OCI-LY1 (cell line): ENCODE data around the gene KAT6B.

Experiments used
- H2AFZ ChIP-seq: fragments of 200-600 bp; sonication (generic), shearing (Covaris generic); 2 replicates; pipeline ENCODE4 v1.6.0; 2014; ENCODE audit warnings: antibody characterized with exemption, mild to moderate bottlenecking, low read length
- H3F3A ChIP-seq: fragments of 200-600 bp; sonication (generic), shearing (Covaris generic); 2 replicates; pipeline ENCODE4 v1.6.0; 2014; ENCODE audit warnings: mild to moderate bottlenecking, antibody characterized with exemption, low read length, moderate library complexity; ENCODE audit not compliant: insufficient read depth
- H3K27ac ChIP-seq: fragments of 200-600 bp; sonication (generic); 2 replicates; pipeline ENCODE4 v1.5.1; 2014; ENCODE audit warnings: low read length, mixed run types, mild to moderate bottlenecking, low read depth; ENCODE audit not compliant: poor library complexity, severe bottlenecking
- H3K27me3 ChIP-seq: fragments of 200-600 bp; sonication (generic); 2 replicates; pipeline ENCODE4 v1.6.0; 2014; ENCODE audit warnings: antibody characterized with exemption, mild to moderate bottlenecking, low read length, moderate library complexity; ENCODE audit not compliant: insufficient read depth
- H3K36me3 ChIP-seq: fragments of 200-600 bp; sonication (generic); 2 replicates; pipeline ENCODE4 v1.6.1; 2014; ENCODE audit warnings: mild to moderate bottlenecking, antibody characterized with exemption, low read length, moderate library complexity, mixed read lengths; ENCODE audit not compliant: insufficient read depth
- H3K4me1 ChIP-seq: fragments of 200-600 bp; sonication (generic); 2 replicates; pipeline ENCODE4 v1.5.1; 2014; ENCODE audit warnings: mild to moderate bottlenecking, low read length, moderate library complexity; ENCODE audit not compliant: insufficient read depth, severe bottlenecking
- H3K4me2 ChIP-seq: fragments of 200-600 bp; sonication (generic), shearing (Covaris generic); 2 replicates; pipeline ENCODE4 v1.6.1; 2014; ENCODE audit warnings: low read length
- H3K4me3 ChIP-seq: fragments of 200-600 bp; sonication (generic); 2 replicates; pipeline ENCODE4 v1.5.1; 2014; ENCODE audit warnings: low read length, low read depth, mild to moderate bottlenecking, mixed read lengths; ENCODE audit not compliant: poor library complexity, severe bottlenecking
- H3K79me2 ChIP-seq: fragments of 200-600 bp; shearing (Covaris generic); 2 replicates; pipeline ENCODE4 v1.6.1; 2016; ENCODE audit warnings: mixed run types, low read length, mixed read lengths; ENCODE audit not compliant: insufficient read depth
- H3K9ac ChIP-seq: fragments of 200-600 bp; sonication (generic), shearing (Covaris generic); 2 replicates; pipeline ENCODE4 v1.6.1; 2014; ENCODE audit warnings: mild to moderate bottlenecking, low read length, mixed read lengths
- H3K9me2 ChIP-seq: fragments of 200-600 bp; sonication (generic), shearing (Covaris generic); 2 replicates; pipeline ENCODE4 v1.6.1; 2014; ENCODE audit warnings: low read depth, mild to moderate bottlenecking, low read length, mixed read lengths
- H3K9me3 ChIP-seq: fragments of 200-600 bp; shearing (Covaris generic); 2 replicates; pipeline ENCODE4 v1.6.1; 2014; ENCODE audit warnings: low read length, mixed read lengths
- H4K20me1 ChIP-seq: fragments of 200-600 bp; sonication (generic), shearing (Covaris generic); 2 replicates; pipeline ENCODE4 v1.6.0; 2016; ENCODE audit warnings: mild to moderate bottlenecking, low read length; ENCODE audit not compliant: insufficient read depth
- CTCF ChIP-seq: fragments of 200-600 bp; sonication (generic), shearing (Covaris generic); IDR thresholded peaks from 2 replicates; pipeline ENCODE4 v1.5.1; 2017; ENCODE audit warnings: mild to moderate bottlenecking, antibody characterized with exemption, low read length, moderate library complexity, mixed read lengths
- EZH2 ChIP-seq: fragments of 200-600 bp; sonication (generic), shearing (Covaris generic); IDR thresholded peaks from 2 replicates; pipeline ENCODE4 v1.8.0; 2017; ENCODE audit warnings: borderline replicate concordance, mixed run types, mild to moderate bottlenecking, antibody characterized with exemption, low read length, moderate library complexity, mixed read lengths

The KAT6B gene

GRCh38 chr10:74799721-74800221 lies 26.6 kb upstream of the KAT6B start:
- TF ChIP-seq EZH2 = no peak
- TF ChIP-seq CTCF = no peak
- H4K20me1 ChIP-seq = no peaks in the 10 kb centered on the region
- no peaks in the 10 kb centered on the region; the same call in 1 of the 2 replicates for H3K9me3 ChIP-seq
- no peaks in the 10 kb centered on the region for H3K36me3 ChIP-seq
- no peak overlapping the region for H3K9ac ChIP-seq
- H3F3A ChIP-seq = peaks cover 5% of the 10 kb centered on the region; the same call in 1 of the 2 replicates
- no peak overlapping the region for H3K4me3 ChIP-seq
- H3K9me2 ChIP-seq = no peaks in the 10 kb centered on the region
- peaks cover 27% of the 10 kb centered on the region for H3K4me1 ChIP-seq
- no peak overlapping the region for H2AFZ ChIP-seq
- H3K27ac ChIP-seq = no peak overlapping the region
- no peak overlapping the region for H3K4me2 ChIP-seq
- H3K27me3 ChIP-seq = no peaks in the 10 kb centered on the region
- no peaks in the 10 kb centered on the region for H3K79me2 ChIP-seq

DNA sequence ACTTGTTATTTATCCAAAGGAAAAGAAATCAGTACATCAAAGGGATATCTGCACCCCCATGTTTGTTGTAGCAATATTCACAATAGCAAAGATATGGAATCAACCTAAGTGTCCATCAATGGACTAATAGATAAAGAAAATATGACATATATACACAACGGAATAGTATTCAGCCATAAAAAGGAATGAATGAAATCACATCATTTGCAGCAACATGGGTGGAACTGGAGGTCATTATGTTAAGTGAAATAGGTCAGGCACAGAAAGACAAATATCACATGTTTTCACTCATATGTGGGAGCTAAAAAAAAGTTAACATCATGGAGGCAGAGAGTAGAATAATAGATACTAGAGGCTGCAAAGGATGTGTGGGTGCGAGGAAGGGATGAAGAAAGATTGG lies 25.0 kb upstream of the KAT6B start:
- H3K4me1 ChIP-seq = peaks cover 14% of the 10 kb centered on the region
- no peaks in the 10 kb centered on the region for H3K9me2 ChIP-seq
- no peaks in the 10 kb centered on the region for H4K20me1 ChIP-seq
- no peaks in the 10 kb centered on the region; the same call in 1 of the 2 replicates for H3K9me3 ChIP-seq
- H3K27ac ChIP-seq = no peak overlapping the region
- peaks cover 3% of the 10 kb centered on the region; the same call in 1 of the 2 replicates for H3F3A ChIP-seq
- H3K4me2 ChIP-seq = no peak overlapping the region
- TF ChIP-seq EZH2 (no peak), CTCF (no peak)
- H3K4me3 ChIP-seq = no peak overlapping the region
- H3K9ac ChIP-seq = no peak overlapping the region
- H3K36me3 ChIP-seq = no peaks in the 10 kb centered on the region
- no peaks in the 10 kb centered on the region for H3K27me3 ChIP-seq
- H2AFZ ChIP-seq = no peak overlapping the region
- no peaks in the 10 kb centered on the region for H3K79me2 ChIP-seq

- H3K27ac ChIP-seq = no peak overlapping the region
- no peak overlapping the region for H3K9ac ChIP-seq
- H3K36me3 ChIP-seq = no peaks in the 10 kb centered on the region
- H3K4me3 ChIP-seq = no peak overlapping the region
- no peak for TF ChIP-seq EZH2
- TF ChIP-seq CTCF = no peak
- no peaks in the 10 kb centered on the region for H3K9me2 ChIP-seq
- H3K9me3 ChIP-seq = no peaks in the 10 kb centered on the region
- no peaks in the 10 kb centered on the region for H3F3A ChIP-seq
- H4K20me1 ChIP-seq = no peaks in the 10 kb centered on the region
- H2AFZ ChIP-seq = no peak overlapping the region
- no peaks in the 10 kb centered on the region for H3K27me3 ChIP-seq
- H3K4me2 ChIP-seq = no peak overlapping the region
- H3K4me1 ChIP-seq = no peaks in the 10 kb centered on the region
- no peaks in the 10 kb centered on the region for H3K79me2 ChIP-seq
Observed at GRCh38 chr10:74808501-74808900, 17.9 kb upstream of the KAT6B start.
